ENCODE measurements around the gene SRGAP2B. TPM values are rescaled to one million over a fixed set of nuclear protein-coding genes. Genes with fewer than 3 reads are reported as not detected.
A peak's percentile ranks its signal among the peaks of the same experiment; 100 is the strongest.
"Not testable (repeated sequence)": the region's sequence is repeated elsewhere in the genome, so short reads cannot be mapped to it uniquely, and the experiment has no call there.

The SRGAP2B gene
- polyA plus RNA-seq, 4 donors, result 1.4 to 6.8 (median 4.2) TPM

GRCh38 chr1:144923640-144924039 lies 171.5 kb downstream of the SRGAP2B start:
- not testable (repeated sequence) for H3K27ac ChIP-seq (ENCODE audit: low read depth in 1 of 3, low read length in 2 of 3); H3K9me3 ChIP-seq (ENCODE audit: control insufficient read depth in 2 of 2, insufficient read depth in 1 of 2, low read depth in 1 of 2, low read length in 1 of 2); FAIRE-seq; H3K4me1 ChIP-seq (ENCODE audit: control insufficient read depth in 3 of 3, insufficient read depth in 2 of 3, low read depth in 1 of 3, low read length in 2 of 3); DNase-seq; H3K4me3 ChIP-seq (ENCODE audit: low read depth in 1 of 3, low read length in 3 of 3); H3K36me3 ChIP-seq (ENCODE audit: control insufficient read depth in 3 of 3, insufficient read depth in 2 of 3, low read depth in 1 of 3, low read length in 3 of 3); H3K27me3 ChIP-seq (ENCODE audit: control insufficient read depth in 3 of 3, insufficient read depth in 3 of 3, low read length in 3 of 3)
- WGBS, 3 donors, result no CpG with 5 or more reads among the region's 5 CpGs

GRCh38 chr1:144922785-144923184 lies 172.3 kb downstream of the SRGAP2B start:
- not testable (repeated sequence) for H3K4me3 ChIP-seq (ENCODE audit: low read depth in 1 of 3, low read length in 3 of 3); H3K9me3 ChIP-seq (ENCODE audit: control insufficient read depth in 2 of 2, insufficient read depth in 1 of 2, low read depth in 1 of 2, low read length in 1 of 2); H3K36me3 ChIP-seq (ENCODE audit: control insufficient read depth in 3 of 3, insufficient read depth in 2 of 3, low read depth in 1 of 3, low read length in 3 of 3); H3K27ac ChIP-seq (ENCODE audit: low read depth in 1 of 3, low read length in 2 of 3); FAIRE-seq; H3K4me1 ChIP-seq (ENCODE audit: control insufficient read depth in 3 of 3, insufficient read depth in 2 of 3, low read depth in 1 of 3, low read length in 2 of 3); H3K27me3 ChIP-seq (ENCODE audit: control insufficient read depth in 3 of 3, insufficient read depth in 3 of 3, low read length in 3 of 3)
- peak; percentile 3 to 31 for DNase-seq
- 49 to 75% (median 59%) methylated on average over 2 to 3 of the region's 4 CpGs for WGBS, 3 donors

- not testable (repeated sequence) for FAIRE-seq; H3K36me3 ChIP-seq (ENCODE audit: control insufficient read depth in 3 of 3, insufficient read depth in 2 of 3, low read depth in 1 of 3, low read length in 3 of 3); H3K9me3 ChIP-seq (ENCODE audit: control insufficient read depth in 2 of 2, insufficient read depth in 1 of 2, low read depth in 1 of 2, low read length in 1 of 2); H3K27ac ChIP-seq (ENCODE audit: low read depth in 1 of 3, low read length in 2 of 3); DNase-seq; H3K4me3 ChIP-seq (ENCODE audit: low read depth in 1 of 3, low read length in 3 of 3); H3K4me1 ChIP-seq (ENCODE audit: control insufficient read depth in 3 of 3, insufficient read depth in 2 of 3, low read depth in 1 of 3, low read length in 2 of 3); H3K27me3 ChIP-seq (ENCODE audit: control insufficient read depth in 3 of 3, insufficient read depth in 3 of 3, low read length in 3 of 3)
Measured at GRCh38 chr1:144919106-144919505, 176.0 kb downstream of the SRGAP2B start.

GRCh38 chr1:144918027-144918603 lies 177.0 kb downstream of the SRGAP2B start:
- H3K4me1 ChIP-seq (ENCODE audit: control insufficient read depth in 3 of 3, insufficient read depth in 2 of 3, low read depth in 1 of 3, low read length in 2 of 3); H3K27me3 ChIP-seq (ENCODE audit: control insufficient read depth in 3 of 3, insufficient read depth in 3 of 3, low read length in 3 of 3); H3K36me3 ChIP-seq (ENCODE audit: control insufficient read depth in 3 of 3, insufficient read depth in 2 of 3, low read depth in 1 of 3, low read length in 3 of 3); FAIRE-seq; H3K27ac ChIP-seq (ENCODE audit: low read depth in 1 of 3, low read length in 2 of 3); H3K4me3 ChIP-seq (ENCODE audit: low read depth in 1 of 3, low read length in 3 of 3); H3K9me3 ChIP-seq (ENCODE audit: control insufficient read depth in 2 of 2, insufficient read depth in 1 of 2, low read depth in 1 of 2, low read length in 1 of 2); DNase-seq: not testable (repeated sequence)
- 41 to 84% (median 83%) methylated on average over 1 of the region's 3 CpGs for WGBS, 3 donors

GRCh38 chr1:144917154-144918026 lies 177.7 kb downstream of the SRGAP2B start:
- H3K27ac ChIP-seq (ENCODE audit: low read depth in 1 of 3, low read length in 2 of 3); H3K27me3 ChIP-seq (ENCODE audit: control insufficient read depth in 3 of 3, insufficient read depth in 3 of 3, low read length in 3 of 3); H3K4me1 ChIP-seq (ENCODE audit: control insufficient read depth in 3 of 3, insufficient read depth in 2 of 3, low read depth in 1 of 3, low read length in 2 of 3); H3K36me3 ChIP-seq (ENCODE audit: control insufficient read depth in 3 of 3, insufficient read depth in 2 of 3, low read depth in 1 of 3, low read length in 3 of 3); FAIRE-seq; H3K9me3 ChIP-seq (ENCODE audit: control insufficient read depth in 2 of 2, insufficient read depth in 1 of 2, low read depth in 1 of 2, low read length in 1 of 2); H3K4me3 ChIP-seq (ENCODE audit: low read depth in 1 of 3, low read length in 3 of 3); DNase-seq: not testable (repeated sequence)
- WGBS, 3 donors, result no CpG with 5 or more reads among the region's 8 CpGs

GRCh38 chr1:144913977-144914734 lies 181.0 kb downstream of the SRGAP2B start:
- H3K27ac ChIP-seq (ENCODE audit: low read depth in 1 of 3, low read length in 2 of 3); DNase-seq; H3K36me3 ChIP-seq (ENCODE audit: control insufficient read depth in 3 of 3, insufficient read depth in 2 of 3, low read depth in 1 of 3, low read length in 3 of 3); H3K9me3 ChIP-seq (ENCODE audit: control insufficient read depth in 2 of 2, insufficient read depth in 1 of 2, low read depth in 1 of 2, low read length in 1 of 2); H3K4me1 ChIP-seq (ENCODE audit: control insufficient read depth in 3 of 3, insufficient read depth in 2 of 3, low read depth in 1 of 3, low read length in 2 of 3); H3K4me3 ChIP-seq (ENCODE audit: low read depth in 1 of 3, low read length in 3 of 3); FAIRE-seq; H3K27me3 ChIP-seq (ENCODE audit: control insufficient read depth in 3 of 3, insufficient read depth in 3 of 3, low read length in 3 of 3): not testable (repeated sequence)
- WGBS, 3 donors, result 71 to 90% methylated on average over 2 of the region's 12 CpGs; no CpG with 5 or more reads in 1 of the 3 donors

GRCh38 chr1:144913458-144913857 lies 181.7 kb downstream of the SRGAP2B start:
- WGBS, 3 donors, result no CpG with 5 or more reads among the region's 3 CpGs
- H3K36me3 ChIP-seq (ENCODE audit: control insufficient read depth in 3 of 3, insufficient read depth in 2 of 3, low read depth in 1 of 3, low read length in 3 of 3); H3K4me3 ChIP-seq (ENCODE audit: low read depth in 1 of 3, low read length in 3 of 3); H3K27me3 ChIP-seq (ENCODE audit: control insufficient read depth in 3 of 3, insufficient read depth in 3 of 3, low read length in 3 of 3); DNase-seq; H3K9me3 ChIP-seq (ENCODE audit: control insufficient read depth in 2 of 2, insufficient read depth in 1 of 2, low read depth in 1 of 2, low read length in 1 of 2); FAIRE-seq; H3K27ac ChIP-seq (ENCODE audit: low read depth in 1 of 3, low read length in 2 of 3); H3K4me1 ChIP-seq (ENCODE audit: control insufficient read depth in 3 of 3, insufficient read depth in 2 of 3, low read depth in 1 of 3, low read length in 2 of 3): not testable (repeated sequence)

- not testable (repeated sequence) for H3K9me3 ChIP-seq (ENCODE audit: control insufficient read depth in 2 of 2, insufficient read depth in 1 of 2, low read depth in 1 of 2, low read length in 1 of 2); DNase-seq; H3K4me3 ChIP-seq (ENCODE audit: low read depth in 1 of 3, low read length in 3 of 3); H3K36me3 ChIP-seq (ENCODE audit: control insufficient read depth in 3 of 3, insufficient read depth in 2 of 3, low read depth in 1 of 3, low read length in 3 of 3); H3K4me1 ChIP-seq (ENCODE audit: control insufficient read depth in 3 of 3, insufficient read depth in 2 of 3, low read depth in 1 of 3, low read length in 2 of 3); H3K27ac ChIP-seq (ENCODE audit: low read depth in 1 of 3, low read length in 2 of 3); H3K27me3 ChIP-seq (ENCODE audit: control insufficient read depth in 3 of 3, insufficient read depth in 3 of 3, low read length in 3 of 3); FAIRE-seq
- WGBS, 3 donors, result no CpG with 5 or more reads among the region's 5 CpGs
Measured at GRCh38 chr1:144910729-144911128, 184.4 kb downstream of the SRGAP2B start.
